Measurements from ENCODE around the gene BPIFB6.

BPIFB6 gene

DNA sequence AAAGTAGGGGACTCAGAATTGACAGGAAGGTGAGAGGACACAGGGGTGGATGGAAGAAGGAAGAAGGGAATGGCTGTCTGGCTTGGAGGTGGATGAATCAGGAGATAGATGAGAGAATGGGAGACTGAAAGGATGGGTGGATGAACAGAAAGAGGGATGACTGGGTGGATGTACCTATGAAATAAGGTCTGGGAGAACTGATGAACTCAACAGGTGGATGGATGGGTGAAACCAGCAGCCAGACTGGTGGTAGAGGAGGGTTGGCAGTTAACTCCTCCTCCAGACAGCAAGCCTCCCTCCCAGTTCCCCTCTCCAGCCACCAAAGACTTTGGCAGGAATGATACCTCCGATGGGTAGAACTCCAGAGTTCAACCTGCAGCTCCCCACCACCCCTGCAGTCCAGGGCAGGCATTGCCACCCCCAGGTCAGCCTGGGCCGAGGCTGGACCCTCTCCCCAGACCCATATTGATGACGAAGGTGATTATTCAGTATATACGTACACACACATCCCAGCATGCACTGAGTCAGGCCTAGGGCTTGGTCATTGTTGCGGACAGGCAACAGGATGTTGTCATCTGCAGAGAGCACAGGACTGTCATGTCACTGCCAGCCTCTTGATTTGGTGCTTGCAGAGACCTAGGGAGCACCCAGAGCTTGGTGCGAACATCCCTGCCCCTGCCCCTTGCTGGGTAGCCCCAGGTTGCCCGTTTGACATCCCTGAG lies 29.2 kb upstream of the BPIFB6 start:
- DNase-seq: no peak

DNA sequence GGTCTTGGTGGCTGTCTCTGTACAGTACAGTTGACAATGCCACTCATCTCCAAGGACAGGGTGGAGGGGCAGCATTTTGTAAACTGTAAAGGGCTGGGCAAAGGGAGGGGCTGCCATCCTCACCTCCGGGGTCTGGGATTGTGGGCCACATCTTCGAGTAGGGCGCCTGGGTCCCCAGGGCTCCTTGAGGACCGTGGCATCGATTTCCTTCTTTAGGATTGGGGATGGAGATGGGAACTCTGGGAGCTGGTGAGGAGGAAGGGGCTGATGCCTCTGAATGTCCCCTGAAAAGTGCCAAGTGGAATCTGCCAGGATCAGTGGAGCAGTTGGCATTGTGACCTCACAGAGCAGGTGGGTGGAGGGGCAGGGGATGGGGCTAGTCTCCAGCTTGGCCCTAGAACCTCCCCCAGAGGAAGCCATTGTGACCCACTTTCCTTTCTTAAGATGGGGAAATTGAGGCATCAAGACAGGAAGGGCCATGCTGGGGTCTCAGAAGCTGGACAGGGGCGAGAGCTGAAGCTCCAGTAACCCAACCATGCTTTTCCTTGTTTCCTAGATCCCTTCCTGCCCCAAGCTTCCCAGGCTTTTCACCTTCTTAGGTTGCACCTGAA lies 27.2 kb upstream of the BPIFB6 start, which contains the start of gene SUN5:
Gene SUN5 (minus strand): TSS at position 293 of the 611 bp plus-strand sequence. CDS start 93 bp downstream, at position 200.
- DNase-seq: no peak

DNA sequence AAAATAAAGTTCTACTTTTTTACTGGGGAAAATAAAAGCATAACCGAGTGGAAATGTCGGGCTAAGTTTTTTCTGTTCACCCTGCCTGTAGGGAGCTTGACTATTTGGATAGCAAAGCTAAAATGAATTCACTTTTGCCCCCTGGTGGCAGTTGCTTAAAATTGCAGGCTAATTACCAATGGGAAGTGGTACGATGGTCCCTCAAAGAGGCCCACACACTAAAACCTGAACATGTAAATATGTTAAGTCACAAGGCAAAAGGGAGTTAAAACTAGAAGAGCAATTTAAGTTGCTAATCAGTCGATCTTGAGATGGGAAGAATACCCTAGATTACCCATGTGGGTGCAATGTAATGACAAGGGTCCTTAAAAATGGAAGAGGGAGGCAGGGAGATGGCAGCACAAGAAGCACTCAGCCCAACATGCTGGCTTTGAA lies 26.3 kb upstream of the BPIFB6 start:
- no peak for DNase-seq

DNA sequence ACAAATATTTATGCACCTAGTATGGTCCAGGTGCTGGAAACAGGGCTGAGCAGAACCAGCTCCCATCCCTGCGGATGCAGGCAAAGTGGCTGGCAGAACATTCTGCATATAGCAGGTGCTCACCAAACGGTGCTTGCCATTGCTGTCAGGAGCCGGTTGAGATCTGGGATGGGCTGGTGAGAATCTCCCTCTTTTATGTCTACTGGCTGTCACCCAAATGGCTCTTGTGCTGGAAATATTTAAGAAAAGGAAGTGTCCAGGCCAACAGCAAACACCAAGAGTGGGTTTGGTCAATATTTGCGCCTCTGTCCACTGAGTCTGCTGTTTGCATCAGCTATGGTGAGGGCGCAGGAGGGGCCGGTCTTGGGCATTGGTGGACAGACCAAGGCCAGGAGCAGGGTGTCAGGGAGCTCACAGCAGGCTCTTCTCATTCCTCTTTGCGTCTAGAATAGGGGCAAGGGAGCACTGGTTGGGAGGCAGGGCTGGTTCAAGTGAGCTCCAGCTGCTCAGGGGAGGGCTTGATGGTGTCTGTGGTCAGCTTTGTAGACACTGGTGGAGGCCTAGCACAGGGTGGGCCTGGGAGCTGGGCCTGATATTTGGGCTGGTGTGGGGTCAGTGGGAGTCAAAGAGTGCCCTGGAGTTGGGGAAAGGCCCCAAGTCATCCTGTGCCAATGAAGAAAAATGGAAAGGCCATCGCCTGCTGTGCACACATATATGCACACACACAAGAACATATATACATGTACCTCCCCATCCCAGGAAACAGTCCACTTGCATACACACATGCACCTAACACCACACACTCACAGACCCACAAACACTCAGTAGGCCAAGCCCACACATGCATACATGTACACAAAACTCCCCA lies 25.3 kb upstream of the BPIFB6 start:
- no peak for DNase-seq

DNA sequence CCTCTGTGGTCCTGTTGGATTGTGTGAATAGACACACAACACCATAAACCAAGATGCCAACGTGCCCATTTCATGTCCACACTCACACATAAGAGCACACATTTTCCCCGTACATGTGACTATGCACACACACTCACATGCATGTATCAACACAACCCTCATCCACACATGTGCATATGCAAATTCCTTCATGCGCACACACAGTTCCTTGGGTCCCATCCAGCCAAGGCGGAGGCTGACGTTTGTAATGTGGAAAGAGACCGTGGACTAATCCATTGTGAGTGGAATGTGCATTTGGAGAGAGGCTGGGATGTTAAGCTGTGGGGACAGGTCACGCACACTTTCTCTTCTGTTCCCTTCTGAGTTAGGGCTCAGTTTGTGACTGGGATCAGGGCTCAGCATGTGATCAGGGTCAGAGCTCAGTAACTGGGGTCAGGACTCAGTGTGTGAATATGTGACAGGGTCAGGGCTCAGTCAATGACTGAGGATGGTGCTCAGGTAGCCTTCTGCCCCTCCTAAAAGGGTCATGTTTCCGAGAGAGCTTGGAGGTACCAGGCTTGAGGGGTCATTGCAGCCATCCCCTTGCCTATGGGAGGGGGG lies 24.6 kb upstream of the BPIFB6 start:
- no peak for DNase-seq

DNA sequence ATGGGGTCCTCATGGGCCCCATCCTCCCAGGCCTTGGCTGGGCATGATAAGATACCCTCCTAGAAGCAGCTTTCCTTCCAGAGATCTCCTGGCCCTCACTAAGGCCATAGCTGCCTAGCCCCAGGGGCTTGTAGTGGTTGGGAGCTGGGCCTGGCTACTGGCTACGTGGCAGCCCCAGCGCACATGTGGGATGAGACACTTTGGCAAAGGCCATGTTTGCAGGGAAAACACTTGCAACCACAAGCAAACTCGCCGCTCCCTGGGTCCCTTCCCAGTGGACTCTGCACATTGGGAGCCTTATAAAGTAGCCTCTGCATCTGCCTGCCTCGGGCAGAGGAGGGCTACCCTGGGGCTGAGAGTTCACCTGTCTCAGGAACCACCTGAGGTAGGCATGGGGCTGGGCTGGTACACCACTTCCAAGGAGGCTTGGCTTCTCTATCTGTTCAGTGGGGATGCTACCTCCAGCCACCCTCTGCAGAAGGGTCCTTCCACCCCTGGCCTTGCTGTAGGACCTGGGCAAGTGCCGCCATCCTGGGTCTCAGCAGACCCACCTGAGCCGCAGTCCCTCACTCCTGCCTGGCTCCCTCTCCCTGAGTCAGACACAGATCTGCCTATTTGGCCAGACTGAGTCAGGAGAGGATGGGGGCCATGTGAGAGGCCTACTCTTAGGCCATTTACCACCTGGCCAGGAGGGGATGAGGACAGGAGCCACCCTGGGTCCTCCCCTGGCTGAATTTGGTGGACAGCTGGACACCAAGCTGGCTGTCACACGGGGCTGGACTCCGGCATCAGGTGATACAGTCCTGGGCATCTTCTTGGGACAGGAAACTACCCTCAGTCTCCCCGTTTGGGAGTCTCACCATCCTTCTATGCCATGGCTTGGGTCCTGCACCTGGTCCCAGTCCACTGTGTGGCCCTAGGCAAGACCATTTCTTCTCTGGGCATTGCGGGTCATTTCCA lies 23.8 kb upstream of the BPIFB6 start, which contains the start of gene BPIFB2:
Gene BPIFB2 (plus strand): TSS at position 329 of the 960 bp plus-strand sequence. CDS start 871 bp downstream, outside the sequence.
- no peak for DNase-seq

DNA sequence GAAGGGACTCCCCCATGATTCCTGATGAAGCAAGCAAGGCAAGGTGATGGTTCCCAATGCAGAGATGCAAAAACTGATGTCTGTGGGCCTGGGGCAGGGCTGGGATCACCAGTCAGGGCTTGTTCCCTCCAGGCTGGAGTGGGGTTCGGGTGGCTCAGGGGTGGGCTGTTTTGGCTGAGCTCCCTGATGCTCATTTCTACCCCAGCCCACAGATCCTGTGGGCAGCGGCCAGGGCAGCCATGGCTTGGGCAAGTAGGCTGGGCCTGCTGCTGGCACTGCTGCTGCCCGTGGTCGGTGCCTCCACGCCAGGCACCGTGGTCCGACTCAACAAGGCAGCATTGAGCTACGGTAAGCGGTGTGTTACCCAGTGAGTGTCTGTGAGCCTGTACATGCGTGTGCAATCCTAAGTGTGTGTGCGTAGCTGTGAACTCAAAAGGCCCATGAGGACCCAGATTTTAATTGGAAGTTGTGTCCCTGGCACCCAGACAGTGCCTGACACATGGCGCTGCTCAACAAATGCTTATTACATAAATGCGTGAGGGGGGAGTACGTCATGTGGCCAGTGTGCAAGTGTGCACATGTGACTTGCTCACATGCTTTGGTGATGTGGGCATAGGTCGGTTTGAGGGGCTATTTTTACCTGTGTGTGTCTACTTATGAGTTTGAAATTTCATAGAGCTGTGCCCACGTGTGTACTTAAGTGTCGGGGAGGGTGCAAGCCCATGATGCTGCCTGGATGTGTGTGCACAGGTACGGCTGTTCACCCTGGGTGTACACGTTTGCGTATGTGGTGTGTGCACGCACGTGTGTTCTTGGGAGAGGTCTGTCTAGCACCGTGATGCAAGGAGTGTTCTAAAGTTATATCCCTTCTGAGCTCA lies 22.9 kb upstream of the BPIFB6 start:
- DNase-seq: no peak

DNA sequence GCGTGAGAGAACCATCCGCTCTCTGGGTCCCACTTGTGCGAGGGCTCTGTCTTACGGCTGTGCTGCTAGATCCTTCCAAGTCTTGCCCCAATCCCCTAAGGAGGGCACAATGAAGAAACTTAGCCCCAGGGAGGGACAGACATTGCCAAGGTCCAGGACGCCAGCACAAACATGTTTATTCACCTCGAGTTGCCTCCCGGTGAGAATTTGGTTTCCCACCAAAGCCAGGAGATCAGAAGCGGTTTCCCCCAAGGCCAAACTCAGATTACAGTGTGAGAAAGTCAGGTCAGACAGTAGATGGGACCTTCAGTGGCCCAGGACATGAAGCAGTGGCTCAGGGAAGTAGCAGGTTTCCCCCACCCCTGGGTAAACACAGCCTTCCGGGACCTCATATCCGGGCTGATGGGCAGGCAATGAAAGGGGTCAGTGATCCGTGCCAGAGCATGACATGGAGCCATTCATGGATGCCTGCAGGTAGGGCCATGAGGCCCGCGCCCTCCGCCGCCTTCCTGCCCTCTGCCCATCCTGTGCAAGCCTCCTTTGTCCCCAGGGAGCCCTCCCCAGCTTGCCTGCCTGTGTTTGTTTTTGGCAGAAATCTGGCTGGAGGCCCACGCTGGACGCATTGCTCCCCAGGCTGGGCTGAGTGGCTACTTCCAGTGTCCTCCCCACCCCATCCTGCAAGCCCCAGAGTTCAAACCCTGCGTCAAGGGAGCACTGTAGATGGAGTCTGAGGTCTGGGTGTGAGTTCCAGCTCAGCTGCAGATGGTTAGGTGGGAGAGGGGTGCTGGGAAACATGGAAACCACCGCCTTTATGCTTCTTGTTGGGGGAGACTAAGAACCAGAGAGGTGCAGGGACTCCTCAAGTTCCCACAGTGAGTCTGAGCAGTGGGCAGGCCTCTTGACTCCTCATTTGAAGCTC lies 22.0 kb upstream of the BPIFB6 start:
- no peak for DNase-seq

DNA sequence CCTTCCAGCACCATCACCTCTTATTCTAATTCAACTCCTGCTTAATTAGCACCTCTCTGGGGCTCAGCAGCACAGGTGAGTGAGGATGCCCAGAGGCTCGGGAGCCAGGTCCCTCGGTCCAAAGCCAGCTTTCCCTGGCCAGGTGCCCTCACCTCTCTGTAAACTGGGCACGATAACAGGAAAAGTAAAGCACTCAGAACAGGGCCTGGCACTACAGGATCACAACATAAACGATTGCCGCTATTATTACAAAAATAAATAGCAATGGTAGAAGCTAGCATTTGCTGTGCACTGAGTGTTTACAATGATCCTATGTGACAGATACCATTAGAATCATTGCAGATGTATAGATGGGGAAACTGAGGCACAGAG lies 21.3 kb upstream of the BPIFB6 start:
- no peak for DNase-seq

DNA sequence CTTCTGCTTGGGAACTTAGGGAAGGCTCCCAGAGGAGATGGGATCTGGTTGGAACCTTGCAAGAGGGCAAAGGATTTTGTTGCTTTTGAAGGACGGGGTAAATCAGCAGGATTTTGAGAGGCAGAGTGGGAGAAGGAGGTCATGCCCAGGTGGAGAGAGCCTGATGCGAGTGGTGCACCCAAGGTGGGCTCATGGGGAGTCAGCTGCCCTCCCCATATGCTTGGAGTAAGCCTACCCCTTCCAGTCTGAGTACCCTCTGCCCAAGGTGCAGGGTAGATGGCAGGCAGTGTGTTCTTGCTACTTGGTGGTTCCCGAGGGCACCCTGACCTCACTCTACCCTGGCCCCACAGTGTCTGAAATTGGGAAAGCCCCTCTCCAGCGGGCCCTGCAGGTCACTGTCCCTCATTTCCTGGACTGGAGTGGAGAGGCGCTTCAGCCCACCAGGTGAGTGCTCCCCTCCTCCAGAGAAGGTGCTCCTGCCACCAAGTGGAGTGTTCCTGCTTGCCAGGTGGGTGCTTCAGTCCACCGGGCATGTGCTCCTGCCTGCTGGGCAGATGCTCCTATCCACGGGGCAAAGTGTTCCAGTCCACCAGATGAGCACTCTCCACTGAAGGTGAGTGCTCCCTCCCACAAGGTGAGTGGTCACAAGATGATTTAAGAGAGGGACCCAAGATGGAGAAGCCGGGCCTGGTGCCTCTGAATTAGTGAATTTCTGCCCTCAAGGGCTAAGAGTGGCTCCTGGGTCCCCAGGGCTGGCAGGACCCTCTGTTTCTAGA lies 20.6 kb upstream of the BPIFB6 start:
- DNase-seq: no peak

DNA sequence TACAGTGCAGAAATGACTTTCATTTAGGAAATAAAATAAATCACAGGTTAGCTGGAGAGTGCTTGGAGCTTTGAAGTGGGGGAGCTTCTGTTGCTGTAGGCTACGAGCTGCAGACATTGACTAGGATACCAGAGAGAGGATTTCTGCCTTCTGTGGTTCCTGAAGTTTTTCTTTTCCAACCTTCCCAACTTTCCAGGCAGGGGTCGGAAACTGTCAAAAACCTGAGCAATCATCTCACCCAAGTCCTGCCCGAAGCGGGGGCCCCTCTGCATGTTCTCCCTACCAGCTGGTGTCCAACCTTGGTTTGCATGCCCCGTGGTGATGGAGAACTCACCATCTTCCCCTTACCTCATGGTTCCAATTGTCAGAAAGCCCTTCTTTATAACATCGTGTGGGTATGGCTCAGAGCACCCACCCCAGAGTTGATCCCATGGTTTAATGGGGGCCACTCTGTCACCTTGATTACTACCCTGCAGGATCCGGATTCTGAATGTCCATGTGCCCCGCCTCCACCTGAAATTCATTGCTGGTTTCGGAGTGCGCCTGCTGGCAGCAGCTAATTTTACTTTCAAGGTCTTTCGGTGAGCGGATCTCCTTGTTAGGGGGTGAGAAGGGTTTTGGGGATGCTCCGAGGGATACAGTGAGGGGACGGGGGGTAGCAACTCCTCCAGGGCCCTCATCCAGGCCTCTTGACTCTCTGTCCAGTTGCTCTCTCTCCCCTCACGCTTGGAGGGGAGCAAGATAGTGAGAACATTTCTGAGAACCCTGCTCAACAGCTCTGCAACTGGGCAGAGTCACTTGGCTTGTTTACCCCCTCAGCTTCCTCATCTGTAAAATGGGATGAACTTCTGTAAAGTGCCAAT lies 18.9 kb upstream of the BPIFB6 start:
- DNase-seq: no peak

DNA sequence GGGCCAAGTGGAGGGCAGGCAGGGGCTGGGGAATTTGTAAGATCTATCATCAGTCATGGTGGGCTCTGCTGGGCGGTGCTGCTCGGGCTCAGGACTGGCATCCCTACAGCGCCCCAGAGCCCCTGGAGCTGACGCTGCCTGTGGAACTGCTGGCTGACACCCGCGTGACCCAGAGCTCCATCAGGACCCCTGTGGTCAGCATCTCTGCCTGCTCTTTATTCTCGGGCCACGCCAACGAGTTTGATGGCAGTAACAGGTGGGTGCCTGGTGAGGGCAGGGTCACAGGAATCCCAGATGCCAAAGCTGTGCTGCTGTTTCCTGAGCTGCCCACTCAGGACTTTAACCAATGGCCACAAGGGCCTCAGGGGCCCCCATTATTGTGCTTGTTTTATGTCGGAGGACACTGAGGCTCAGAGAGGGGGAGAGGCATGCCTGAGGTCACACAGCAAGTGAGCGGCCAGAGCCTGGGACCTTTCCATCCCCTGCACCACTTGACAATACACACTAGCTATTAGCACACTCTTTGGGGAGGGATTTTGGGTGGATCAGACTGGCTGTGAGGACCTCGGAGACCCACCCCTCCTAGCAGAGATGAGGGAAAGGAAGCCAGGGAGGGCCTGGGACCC lies 17.6 kb upstream of the BPIFB6 start:
- DNase-seq: no peak

DNA sequence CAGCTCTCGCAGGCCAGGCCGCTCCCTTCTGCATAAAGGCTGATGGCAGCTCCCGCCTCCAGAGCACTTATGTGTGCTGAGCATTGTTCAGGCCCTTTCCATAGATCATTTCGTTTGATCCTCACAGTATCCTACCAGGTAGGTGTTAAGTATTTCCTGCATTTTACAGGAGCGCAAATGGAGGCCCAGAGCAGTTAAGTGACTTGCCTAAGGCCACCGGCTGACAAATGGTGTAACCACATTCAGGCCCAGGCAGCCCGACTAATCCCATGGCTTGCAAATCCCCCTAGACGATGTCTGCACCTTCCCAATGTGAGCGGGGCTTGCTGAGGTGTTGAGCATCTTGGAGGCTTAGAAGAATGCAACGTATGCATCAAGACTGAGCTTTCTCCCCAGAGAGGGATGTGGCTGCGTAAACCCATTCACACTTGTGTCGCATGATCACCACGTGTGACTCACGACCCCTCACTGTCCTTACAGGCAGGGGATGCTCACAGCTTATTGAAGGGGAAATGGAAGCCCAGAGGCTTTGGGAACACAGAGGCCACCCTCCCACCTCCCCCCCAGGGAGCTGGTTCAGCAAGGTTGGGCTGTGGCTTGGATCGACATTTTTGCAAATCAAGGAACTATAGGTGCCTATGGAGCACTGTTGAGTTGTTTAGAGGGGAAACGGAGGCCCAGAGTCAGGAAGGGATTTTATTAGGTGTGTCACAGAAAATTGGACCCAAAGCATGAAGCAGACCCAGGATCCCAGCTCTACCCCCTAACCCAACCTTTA lies 16.9 kb upstream of the BPIFB6 start:
- DNase-seq: no peak

DNA sequence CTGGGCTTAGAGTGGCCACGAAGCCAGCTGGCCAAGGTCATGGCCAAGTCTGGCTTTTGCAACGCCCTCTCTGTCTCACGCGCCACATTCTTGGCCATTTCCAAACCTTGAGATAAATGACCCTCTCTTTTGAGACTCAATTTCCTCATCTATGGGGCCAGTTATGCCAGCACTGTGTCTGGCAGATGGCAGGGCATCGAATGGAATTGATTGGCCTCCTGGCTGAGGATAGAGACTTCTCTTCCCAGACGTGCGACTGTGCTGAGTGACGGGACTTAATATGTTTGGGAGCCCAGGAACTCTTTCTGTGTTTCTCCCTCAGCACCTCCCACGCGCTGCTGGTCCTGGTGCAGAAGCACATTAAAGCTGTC lies 16.3 kb upstream of the BPIFB6 start:
- DNase-seq: no peak

DNA sequence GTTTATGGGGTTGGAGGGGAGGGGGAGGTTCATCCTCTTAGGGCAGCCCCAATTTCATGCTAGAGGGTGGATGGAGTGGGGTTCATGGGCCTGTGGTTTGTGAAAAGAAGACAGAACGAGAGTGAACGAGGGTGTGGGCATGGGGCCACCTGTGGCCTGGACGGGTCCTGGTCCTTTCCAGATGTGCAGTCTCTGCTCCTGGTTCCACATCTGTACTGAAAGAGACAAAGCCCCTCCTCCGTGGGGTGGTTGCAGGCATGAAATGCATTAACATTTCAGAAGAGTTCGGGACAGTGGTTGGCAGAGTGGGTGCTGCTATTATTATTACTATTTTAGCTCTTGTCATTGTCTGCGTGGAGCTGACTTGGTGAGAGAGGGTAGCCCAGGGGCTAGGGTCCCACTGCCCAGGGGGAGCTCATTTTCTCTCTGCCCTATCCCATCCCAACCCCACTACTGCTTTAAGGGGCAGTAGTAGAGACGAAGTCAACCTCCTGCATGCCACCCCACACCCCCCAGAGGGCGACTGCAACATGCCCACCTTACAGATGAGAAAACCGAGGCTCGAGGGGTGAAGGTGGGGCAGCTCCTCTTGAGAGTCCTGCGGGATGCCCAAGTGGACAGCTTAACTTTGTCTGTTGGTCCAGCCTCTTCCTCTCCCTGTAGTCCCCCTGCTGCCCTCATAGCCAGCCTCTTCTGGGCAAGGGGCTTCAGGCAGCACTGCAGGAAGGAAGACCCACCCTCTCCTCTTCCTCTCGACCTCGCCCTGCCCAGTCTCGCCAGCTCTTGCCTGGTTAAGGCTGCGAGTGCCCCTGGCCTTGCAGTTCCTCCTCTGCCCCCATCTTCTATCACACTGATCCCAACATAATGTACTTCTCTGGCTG lies 15.5 kb upstream of the BPIFB6 start:
- DNase-seq: no peak

All from CD4-positive, alpha-beta T cell treated with Interferon gamma for 1 hour (primary cell).